Trophoblast cell (in vitro differentiated cells and primary cell): Measurements from ENCODE around the gene WT1.

Experiments used
- DNase-seq, 2 donors: peaks; one replicate each; pipeline ENCODE4 v3.0.0-alpha.2; 2016
- H2AFZ ChIP-seq: 2 replicates; pipeline ENCODE4 v1.6.1; 2013; ENCODE audit warnings: low read length, moderate library complexity, mild to moderate bottlenecking; ENCODE audit not compliant: insufficient read depth, poor library complexity
- H2AK5ac ChIP-seq: 2 replicates; pipeline ENCODE4 v1.6.1; 2013; ENCODE audit warnings: mild to moderate bottlenecking, low read length
- H2BK120ac ChIP-seq: 2 replicates; pipeline ENCODE4 v1.6.1; 2013; ENCODE audit warnings: low read length, mild to moderate bottlenecking, moderate library complexity; ENCODE audit not compliant: insufficient read depth, poor library complexity
- H2BK12ac ChIP-seq: 2 replicates; pipeline ENCODE4 v1.6.1; 2013; ENCODE audit warnings: mild to moderate bottlenecking, low read length, moderate library complexity
- H2BK5ac ChIP-seq: 2 replicates; pipeline ENCODE4 v1.6.1; 2013; ENCODE audit warnings: low read length, low read depth, moderate library complexity, mild to moderate bottlenecking; ENCODE audit not compliant: poor library complexity
- H3K14ac ChIP-seq: 2 replicates; pipeline ENCODE4 v1.6.1; 2013; ENCODE audit warnings: mild to moderate bottlenecking, low read length
- H3K18ac ChIP-seq: 2 replicates; pipeline ENCODE4 v1.6.1; 2013; ENCODE audit warnings: mild to moderate bottlenecking, low read length
- H3K23ac ChIP-seq: 2 replicates; pipeline ENCODE4 v1.6.1; 2013; ENCODE audit warnings: low read length
- H3K27ac ChIP-seq: 2 replicates; pipeline ENCODE4 v1.5.1; 2013; ENCODE audit warnings: low read depth, mild to moderate bottlenecking, inconsistent platforms, low read length, moderate library complexity
- H3K27me3 ChIP-seq: 2 replicates; pipeline ENCODE4 v1.6.1; 2013; ENCODE audit warnings: inconsistent platforms, mild to moderate bottlenecking, low read length, moderate library complexity; ENCODE audit not compliant: insufficient read depth
- H3K36me3 ChIP-seq, 2 experiments: 1 replicate in 1 of 2; 2 replicates in 1 of 2; pipeline ENCODE4 v1.6.1; 2013; ENCODE audit warnings: low read length in 2 of 2, mild to moderate bottlenecking in 2 of 2, moderate library complexity in 1 of 2; ENCODE audit not compliant: insufficient read depth in 2 of 2, control insufficient read depth in 1 of 2
- H3K4ac ChIP-seq: 2 replicates; pipeline ENCODE4 v1.6.1; 2013; ENCODE audit warnings: low read depth, mild to moderate bottlenecking, low read length, moderate library complexity
- H3K4me1 ChIP-seq, 2 experiments: 1 replicate in 1 of 2; 2 replicates in 1 of 2; pipeline ENCODE4 v1.6.1; 2013; ENCODE audit warnings: low read length in 2 of 2, mild to moderate bottlenecking in 2 of 2, moderate library complexity in 1 of 2; ENCODE audit not compliant: insufficient read depth in 2 of 2, control insufficient read depth in 1 of 2
- H3K4me2 ChIP-seq: 2 replicates; pipeline ENCODE4 v1.6.1; 2013; ENCODE audit warnings: inconsistent platforms, mild to moderate bottlenecking, low read length, moderate library complexity
- H3K4me3 ChIP-seq: 2 replicates; pipeline ENCODE4 v1.5.1; 2013; ENCODE audit warnings: mild to moderate bottlenecking, low read depth, low read length, inconsistent platforms
- H3K79me1 ChIP-seq: one replicate; pipeline ENCODE4 v1.6.1; 2013; ENCODE audit warnings: low read length
- H3K79me2 ChIP-seq: 2 replicates; pipeline ENCODE4 v1.6.1; 2013; ENCODE audit warnings: low read length, mild to moderate bottlenecking; ENCODE audit not compliant: control insufficient read depth, insufficient read depth, poor library complexity
- H3K9ac ChIP-seq: 2 replicates; pipeline ENCODE4 v1.6.1; 2013; ENCODE audit warnings: mild to moderate bottlenecking, low read length
- H3K9me3 ChIP-seq: 2 replicates; pipeline ENCODE4 v1.6.1; 2013; ENCODE audit warnings: low read depth, mild to moderate bottlenecking, control low read depth, inconsistent platforms, low read length; ENCODE audit not compliant: insufficient read depth
- H4K12ac ChIP-seq: 2 replicates; pipeline ENCODE4 v1.6.1; 2013; ENCODE audit warnings: low read depth, mild to moderate bottlenecking, low read length, moderate library complexity
- H4K8ac ChIP-seq: 2 replicates; pipeline ENCODE4 v1.6.1; 2013; ENCODE audit warnings: low read depth, mild to moderate bottlenecking, low read length, moderate library complexity
- H4K91ac ChIP-seq: one replicate; pipeline ENCODE4 v1.6.1; 2013; ENCODE audit warnings: low read depth, mild to moderate bottlenecking, low read length, moderate library complexity
- WGBS: extraction: QIAGEN DNeasy Blood & Tissue Kit; methylation state at CpG from one replicate; pipeline ENCODE4 v1.1.7; 2013; ENCODE audit warnings: missing lambda C conversion rate; ENCODE audit not compliant: insufficient read length, insufficient coverage; ENCODE audit errors: extremely low coverage; 5-methylcytosine and 5-hydroxymethylcytosine counted together

The WT1 gene

DNA sequence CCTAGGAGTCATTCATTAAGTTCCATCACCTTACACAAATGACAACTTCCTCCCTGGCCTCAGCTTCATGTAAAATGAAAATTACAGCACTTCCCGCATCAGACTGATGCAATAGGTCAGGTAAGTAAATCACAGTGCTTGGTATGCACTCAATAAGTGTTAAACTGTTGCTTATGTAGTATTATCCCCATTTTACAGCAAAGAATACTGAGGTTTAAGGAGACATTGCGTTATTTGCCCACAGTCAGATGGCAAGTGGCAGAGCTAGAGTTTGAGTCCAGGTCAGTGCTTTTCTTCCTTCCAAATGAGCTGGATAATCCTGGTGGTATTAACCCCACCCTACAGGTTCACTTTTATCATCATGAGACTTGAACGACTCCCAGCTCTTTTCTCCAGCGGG is 29.7 kb downstream of the WT1 start:
- WGBS, result no CpG with 5 or more reads among the region's 4 CpGs
- no peak overlapping the region for H3K18ac ChIP-seq
- DNase-seq, result no peak
- no peaks in the 10 kb centered on the region for H3K27me3 ChIP-seq
- H4K8ac ChIP-seq, result no peak overlapping the region
- no peaks in the 10 kb centered on the region for H3K79me1 ChIP-seq
- peaks cover 2% of the 10 kb centered on the region for H3K9me3 ChIP-seq
- H3K14ac ChIP-seq, result no peak overlapping the region
- no peak overlapping the region for H3K23ac ChIP-seq
- no peak overlapping the region for H2AK5ac ChIP-seq
- no peak overlapping the region for H3K4me2 ChIP-seq
- H2BK12ac ChIP-seq, result no peak overlapping the region
- peaks cover 6 to 9% of the 10 kb centered on the region in 2 experiments for H3K4me1 ChIP-seq
- H3K4me3 ChIP-seq, result no peak overlapping the region
- no peaks in the 10 kb centered on the region for H3K36me3 ChIP-seq
- no peak overlapping the region for H3K27ac ChIP-seq
- no peak overlapping the region for H4K12ac ChIP-seq
- H2BK120ac ChIP-seq, result no peak overlapping the region
- no peak overlapping the region for H3K9ac ChIP-seq
- H3K4ac ChIP-seq, result no peak overlapping the region
- H2AFZ ChIP-seq, result no peak overlapping the region
- no peaks in the 10 kb centered on the region for H3K79me2 ChIP-seq
- no peak overlapping the region for H4K91ac ChIP-seq
- no peak overlapping the region for H2BK5ac ChIP-seq

DNA sequence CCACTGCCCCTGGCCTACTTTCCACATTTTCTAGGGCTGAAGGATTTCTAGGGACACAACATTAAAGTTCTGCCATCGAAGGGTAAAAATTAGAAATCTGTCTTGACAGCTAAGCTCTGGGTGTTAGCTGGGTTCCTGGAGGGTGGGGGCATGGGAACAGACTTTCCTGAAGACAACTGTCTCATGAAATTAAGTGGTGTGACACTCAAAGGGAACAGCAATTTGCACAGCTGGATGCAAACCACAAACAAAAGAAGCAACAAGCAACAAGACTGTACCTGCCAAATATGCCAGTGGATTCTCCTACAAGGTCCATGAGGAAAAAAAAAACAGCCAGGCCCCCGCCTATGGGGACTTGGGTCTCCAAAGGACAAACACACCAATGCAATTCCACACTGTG is 32.5 kb downstream of the WT1 start:
- no peak overlapping the region for H3K18ac ChIP-seq
- peaks cover 2% of the 10 kb centered on the region for H3K9me3 ChIP-seq
- no peak overlapping the region for H2AFZ ChIP-seq
- no peak overlapping the region for H3K27ac ChIP-seq
- H2AK5ac ChIP-seq, result no peak overlapping the region
- H3K9ac ChIP-seq, result no peak overlapping the region
- no peaks in the 10 kb centered on the region for H3K27me3 ChIP-seq
- no peak overlapping the region for H4K12ac ChIP-seq
- H3K4me2 ChIP-seq, result no peak overlapping the region
- no peaks in the 10 kb centered on the region for H3K36me3 ChIP-seq
- peak overlapping the region; percentile 10 for H3K14ac ChIP-seq
- H3K4me3 ChIP-seq, result no peak overlapping the region
- no peak overlapping the region for H2BK120ac ChIP-seq
- no peak overlapping the region for H3K23ac ChIP-seq
- peaks cover 15 to 20% of the 10 kb centered on the region in 2 experiments for H3K4me1 ChIP-seq
- DNase-seq, result no peak
- H4K8ac ChIP-seq, result no peak overlapping the region
- no peak overlapping the region for H3K4ac ChIP-seq
- no peaks in the 10 kb centered on the region for H3K79me2 ChIP-seq
- no peak overlapping the region for H2BK5ac ChIP-seq
- no peaks in the 10 kb centered on the region for H3K79me1 ChIP-seq
- peak overlapping the region; percentile 20 for H2BK12ac ChIP-seq
- WGBS, result no CpG with 5 or more reads among the region's 2 CpGs
- no peak overlapping the region for H4K91ac ChIP-seq

DNA sequence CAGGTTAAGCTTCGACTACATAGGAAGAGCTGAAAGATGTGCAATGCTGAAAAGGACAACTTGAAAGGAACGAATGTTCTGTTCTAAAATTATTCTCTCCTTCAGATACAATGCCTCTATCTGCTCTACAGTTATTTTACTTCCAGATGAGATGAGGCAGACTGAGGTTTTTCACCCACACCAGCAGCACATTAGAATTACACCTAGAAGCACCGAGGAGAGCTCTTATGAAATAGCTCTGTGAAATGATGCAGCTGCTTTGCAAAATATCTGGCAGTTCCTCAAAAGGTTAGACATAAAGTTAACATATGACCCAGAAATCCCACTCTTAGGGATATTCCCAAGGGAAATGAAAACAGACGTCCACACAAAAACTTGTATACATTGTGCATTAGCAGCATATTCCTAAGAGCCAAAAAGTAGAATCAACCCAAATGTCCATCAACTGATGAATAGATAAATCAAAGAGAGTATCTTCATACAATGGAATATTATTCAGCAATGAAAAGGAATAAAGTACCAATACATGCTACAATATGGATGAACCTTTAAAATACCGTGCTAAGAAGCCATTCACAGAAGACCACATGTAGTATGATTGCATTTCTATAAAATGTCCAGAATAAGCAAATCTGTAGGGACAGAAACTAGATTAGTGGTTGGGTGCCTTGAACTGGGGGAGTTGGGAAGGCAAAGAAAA is 34.5 kb downstream of the WT1 start:
- H3K79me2 ChIP-seq, result no peaks in the 10 kb centered on the region
- H3K9me3 ChIP-seq, result no peaks in the 10 kb centered on the region
- WGBS, result no CpG with 5 or more reads among the region's 5 CpGs
- no peak overlapping the region for H3K4ac ChIP-seq
- no peak for DNase-seq
- no peak overlapping the region for H2BK12ac ChIP-seq
- H3K27ac ChIP-seq, result no peak overlapping the region
- H3K9ac ChIP-seq, result no peak overlapping the region
- H4K12ac ChIP-seq, result no peak overlapping the region
- no peak overlapping the region for H3K14ac ChIP-seq
- H3K4me1 ChIP-seq, result peaks cover 15 to 23% of the 10 kb centered on the region in 2 experiments
- H2BK120ac ChIP-seq, result no peak overlapping the region
- H3K79me1 ChIP-seq, result no peaks in the 10 kb centered on the region
- H3K36me3 ChIP-seq, result no peaks in the 10 kb centered on the region
- no peak overlapping the region for H3K4me3 ChIP-seq
- H3K27me3 ChIP-seq, result no peaks in the 10 kb centered on the region
- no peak overlapping the region for H2BK5ac ChIP-seq
- peak overlapping the region; percentile 18 for H3K4me2 ChIP-seq
- H2AK5ac ChIP-seq, result no peak overlapping the region
- H3K23ac ChIP-seq, result no peak overlapping the region
- H4K91ac ChIP-seq, result no peak overlapping the region
- H3K18ac ChIP-seq, result no peak overlapping the region
- H4K8ac ChIP-seq, result no peak overlapping the region
- no peak overlapping the region for H2AFZ ChIP-seq

GRCh38 chr11:32400196-32400595 is 35.1 kb downstream of the WT1 start:
- no peak overlapping the region for H2AFZ ChIP-seq
- WGBS, result no CpG with 5 or more reads among the region's 16 CpGs

More at GRCh38 chr11:32400196-32400595, 35.1 kb downstream of the WT1 start:
- H3K27ac ChIP-seq, result peak overlapping the region; percentile 6
- no peak overlapping the region for H2BK12ac ChIP-seq
- no peaks in the 10 kb centered on the region for H3K79me2 ChIP-seq
- no peaks in the 10 kb centered on the region for H3K36me3 ChIP-seq
- no peak overlapping the region for H3K14ac ChIP-seq
- no peak overlapping the region for H2AK5ac ChIP-seq
- no peak overlapping the region for H2BK120ac ChIP-seq
- no peak overlapping the region for H3K4ac ChIP-seq
- H3K27me3 ChIP-seq, result no peaks in the 10 kb centered on the region
- peaks cover 15 to 23% of the 10 kb centered on the region in 2 experiments for H3K4me1 ChIP-seq
- H4K12ac ChIP-seq, result no peak overlapping the region
- no peak overlapping the region for H3K9ac ChIP-seq
- no peak overlapping the region for H2BK5ac ChIP-seq
- H3K4me2 ChIP-seq, result peak overlapping the region; percentile 50
- H3K23ac ChIP-seq, result no peak overlapping the region
- H3K18ac ChIP-seq, result no peak overlapping the region
- H4K91ac ChIP-seq, result no peak overlapping the region
- peak; percentile 81 to 94 for DNase-seq
- H3K4me3 ChIP-seq, result no peak overlapping the region
- H3K9me3 ChIP-seq, result no peaks in the 10 kb centered on the region
- no peaks in the 10 kb centered on the region for H3K79me1 ChIP-seq
- H4K8ac ChIP-seq, result no peak overlapping the region
